Glomerular endothelial cell (primary cell): ENCODE results near the gene RFWD3. TPM values are rescaled to one million over a fixed set of nuclear protein-coding genes. Genes with fewer than 3 reads are reported as not detected.
"Not testable (repeated sequence)": the region's sequence is repeated elsewhere in the genome, so short reads cannot be mapped to it uniquely, and the experiment has no call there.

Source experiments
- DNase-seq: peaks from one replicate; pipeline ENCODE4 v3.0.0-alpha.2; 2011; ENCODE audit warnings: low read depth, low spot score; ENCODE audit errors: extremely low read depth
- total RNA-seq: library from RNA; depleted of rRNA; stranded (reverse); fragments of >200 nt; gene quantifications from 2 replicates; pipeline ENCODE4 v1.2.3, GENCODE V29; 2015

The RFWD3 gene
- total RNA-seq, 1 donor from 2014 or later: 20.9 TPM

DNA sequence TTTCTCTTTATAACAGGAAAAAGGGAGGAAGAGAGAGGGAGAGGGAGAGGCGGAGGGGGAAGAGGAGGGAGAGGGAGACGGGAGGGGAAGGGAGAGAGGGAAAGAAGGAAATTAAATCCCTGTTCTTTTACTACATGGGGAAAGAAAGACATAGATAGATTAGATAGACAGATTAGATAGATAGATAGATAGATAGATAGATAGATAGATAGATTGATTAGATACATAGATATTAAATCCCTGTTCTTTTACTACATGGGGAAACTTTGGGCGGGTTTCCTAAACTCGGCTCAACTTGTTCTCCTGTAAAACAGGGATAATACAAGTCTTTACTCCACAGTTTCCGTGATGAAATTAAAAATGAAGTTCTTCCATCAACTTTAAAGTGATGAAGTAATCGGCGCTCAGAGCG lies 661 bp downstream of the RFWD3 start:
- DNase-seq: no peak

DNA sequence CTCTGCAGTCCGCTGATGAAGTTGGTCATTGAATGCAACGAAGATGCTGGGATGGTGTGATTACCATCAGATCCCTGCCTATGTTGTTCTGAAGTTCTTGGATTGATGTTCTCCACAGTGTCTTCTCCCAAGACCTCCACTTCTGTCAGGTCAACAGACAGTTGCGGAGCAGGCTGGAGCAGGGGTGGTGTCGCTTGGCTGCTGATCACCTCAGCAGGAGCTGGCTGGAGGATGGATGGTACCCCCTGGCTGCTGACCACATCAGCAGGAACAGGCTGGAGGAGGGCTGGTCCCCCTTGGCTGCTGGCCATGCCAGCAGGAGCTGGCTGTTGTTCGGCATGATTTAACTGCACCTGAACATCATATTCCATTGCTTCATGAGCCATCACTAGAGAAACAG lies 5.6 kb downstream of the RFWD3 start:
- DNase-seq: no peak

- no peak for DNase-seq
Measured at GRCh38 chr16:74660383-74660782, 6.3 kb downstream of the RFWD3 start.

DNA sequence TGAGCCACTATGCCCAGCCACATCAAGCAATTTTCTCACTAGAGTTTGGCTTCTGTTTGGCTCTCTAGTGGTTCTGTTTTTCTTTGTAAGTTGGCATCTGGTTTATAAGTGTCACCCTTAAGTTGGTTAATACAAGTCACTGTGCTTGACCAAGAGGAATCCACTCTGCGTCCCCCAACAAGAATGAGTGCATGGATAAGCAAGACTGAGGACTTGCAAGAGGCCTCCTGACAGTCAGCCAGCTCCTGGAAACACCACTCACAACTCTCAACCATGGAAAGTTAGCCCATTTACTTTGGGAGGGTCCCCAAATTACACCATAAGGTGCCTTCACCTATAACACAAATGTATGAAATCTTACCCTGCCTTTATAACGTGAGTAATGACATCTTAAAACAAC lies 7.6 kb downstream of the RFWD3 start:
- DNase-seq: no peak

GRCh38 chr16:74657870-74658642 lies 8.6 kb downstream of the RFWD3 start:
- no peak for DNase-seq

DNA sequence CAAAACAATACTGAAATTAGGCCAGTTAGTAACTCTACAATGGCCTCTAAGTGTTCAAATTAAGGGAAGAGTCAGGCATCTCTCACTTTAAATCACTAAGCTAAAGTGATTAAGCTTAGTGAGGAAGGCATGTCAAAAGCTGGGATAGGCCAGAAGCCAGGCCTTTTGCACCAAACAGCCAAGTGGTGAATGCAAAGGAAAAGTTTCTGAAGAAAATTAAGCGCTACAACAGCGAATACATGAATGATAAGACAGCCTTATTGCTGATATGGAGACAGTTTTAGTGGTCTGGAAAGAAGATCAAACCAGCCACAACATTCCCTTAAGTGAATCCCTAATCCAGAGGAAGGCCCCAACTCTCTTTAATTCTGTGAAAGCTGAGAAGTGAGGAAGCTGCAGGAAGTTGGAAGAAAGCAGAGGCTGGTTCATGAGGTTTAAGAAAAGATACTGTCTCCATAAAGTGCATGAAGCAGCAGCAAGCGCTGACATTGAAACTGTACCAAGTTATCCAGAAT lies 12.1 kb downstream of the RFWD3 start:
- DNase-seq: no peak

DNA sequence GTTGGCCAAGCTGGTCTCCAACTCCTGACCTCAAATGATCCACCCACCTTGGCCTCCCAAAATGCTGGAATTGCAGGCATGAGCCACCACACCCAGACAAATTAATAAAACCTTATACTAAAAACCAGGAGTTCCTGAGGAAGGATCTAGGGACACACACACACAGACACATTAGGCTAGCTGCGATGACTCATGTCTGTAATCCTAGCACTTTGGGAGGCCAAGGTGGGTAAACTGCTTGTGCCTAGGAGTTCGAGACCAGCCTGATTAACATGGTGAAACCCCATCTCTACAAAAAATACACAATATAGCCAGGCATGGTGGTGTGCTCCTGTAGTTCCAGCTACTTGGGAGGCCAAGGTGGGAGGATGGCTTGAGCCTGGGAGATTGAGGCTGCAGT lies 13.8 kb downstream of the RFWD3 start:
- not testable (repeated sequence) for DNase-seq

GRCh38 chr16:74652249-74652648 lies 14.4 kb downstream of the RFWD3 start:
- no peak for DNase-seq

GRCh38 chr16:74651841-74652240 lies 14.8 kb downstream of the RFWD3 start:
- DNase-seq: no peak

- DNase-seq: no peak
Measured at GRCh38 chr16:74650966-74651567, 15.6 kb downstream of the RFWD3 start.

DNA sequence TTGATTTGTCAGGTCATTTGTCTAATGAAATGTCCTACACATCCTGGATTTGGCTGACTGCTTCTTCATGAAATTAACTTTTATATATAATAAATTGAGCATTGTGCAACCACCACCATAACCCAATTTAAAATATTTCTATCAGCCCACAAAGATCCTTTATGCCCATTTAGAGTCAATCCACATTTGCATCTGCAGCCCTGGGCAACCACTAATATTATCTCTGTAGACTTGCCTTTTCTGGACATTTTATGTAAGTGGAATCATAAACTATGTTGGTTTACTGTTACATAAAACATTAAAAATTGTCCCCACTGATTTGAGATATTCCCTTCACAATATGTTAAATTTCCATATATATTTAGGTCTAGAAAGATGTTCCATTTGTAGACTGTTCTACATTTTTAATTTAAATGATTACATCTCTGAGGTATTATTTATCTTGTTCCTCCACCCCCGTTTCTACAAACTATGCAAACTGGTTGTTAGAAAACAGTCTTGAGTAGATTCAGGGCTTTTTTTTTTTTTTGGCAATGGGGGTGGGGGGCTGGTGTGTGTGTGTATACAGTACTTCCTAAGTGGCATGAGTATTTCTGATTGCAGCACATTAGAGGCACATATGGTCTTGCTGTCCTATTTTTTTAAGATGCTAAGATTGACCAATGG lies 16.7 kb downstream of the RFWD3 start:
- no peak for DNase-seq

- DNase-seq: no peak
Measured at GRCh38 chr16:74641969-74642368, 24.7 kb downstream of the RFWD3 start.

- DNase-seq: no peak
Measured at GRCh38 chr16:74637742-74638453, 28.8 kb downstream of the RFWD3 start.

GRCh38 chr16:74635303-74635702 lies 31.4 kb downstream of the RFWD3 start:
- DNase-seq: no peak

DNA sequence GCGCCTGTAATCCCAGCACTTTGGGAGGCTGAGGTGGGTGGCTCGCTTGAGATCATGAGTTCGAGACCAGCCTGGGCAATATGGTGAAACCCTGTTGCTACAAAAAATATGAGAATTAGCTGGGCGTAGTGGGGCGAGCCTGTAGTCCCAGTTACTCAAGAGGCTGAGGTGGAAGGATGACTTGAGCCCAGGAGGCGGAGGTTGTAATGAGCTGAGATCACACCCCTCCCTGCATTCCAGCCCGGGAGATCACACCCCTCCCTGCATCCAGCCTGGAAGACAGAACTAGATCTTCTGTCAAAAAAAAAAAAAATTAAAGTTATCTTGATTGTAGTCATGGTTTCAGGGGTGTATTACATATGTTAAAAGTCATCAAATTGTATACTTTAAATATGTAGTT lies 33.0 kb downstream of the RFWD3 start:
- no peak for DNase-seq

DNA sequence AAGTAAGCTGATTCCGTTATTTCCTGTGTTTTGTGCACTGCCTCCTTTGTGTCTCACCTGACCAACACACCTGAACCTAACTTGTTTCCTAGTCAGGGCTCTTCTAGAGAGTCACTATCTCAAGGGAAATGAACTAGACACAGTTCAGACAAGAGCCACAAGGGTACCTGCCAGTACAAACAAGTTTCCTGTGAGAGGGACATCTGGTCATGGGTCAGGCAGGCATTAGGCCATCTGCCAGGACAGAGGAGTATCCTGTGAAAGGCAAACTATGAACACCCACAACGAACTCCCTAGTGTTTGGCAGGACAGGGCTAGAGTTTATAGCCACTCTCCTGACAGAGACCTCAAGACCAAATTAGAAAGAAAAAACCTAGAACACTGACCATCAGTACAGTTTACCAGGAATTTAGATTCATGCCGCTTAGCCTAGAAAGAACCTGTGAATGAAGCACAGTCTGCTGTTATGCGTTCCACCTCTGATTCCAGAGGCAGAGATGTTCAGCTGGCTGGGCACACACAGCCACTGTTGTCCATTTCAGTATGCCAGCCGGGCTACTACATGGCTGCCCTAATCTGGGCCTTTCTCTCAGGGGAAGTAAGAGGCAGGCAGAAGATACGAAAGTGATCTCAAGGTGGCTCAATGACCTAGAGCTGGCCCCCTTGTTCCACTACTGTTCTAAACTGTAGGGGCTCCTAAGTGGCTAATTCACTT lies 39.0 kb downstream of the RFWD3 start:
- no peak for DNase-seq

GRCh38 chr16:74626741-74627416 lies 39.8 kb downstream of the RFWD3 start:
- no peak for DNase-seq

- no peak for DNase-seq
Measured at GRCh38 chr16:74625500-74626350, 41.0 kb downstream of the RFWD3 start.

- no peak for DNase-seq
Measured at GRCh38 chr16:74623839-74624235, 42.8 kb downstream of the RFWD3 start.
